Sigmoid colon (tissue), 4 donors: ENCODE results near the gene GPR25.

Source experiments
- CTCF ChIP-seq, 4 experiments: fragments of 450-650 bp in 3 of 4; fragments of 200-600 bp in 1 of 4; IDR thresholded peaks; one replicate each; pipeline ENCODE4 v1.5.1; 2016 to 2019; ENCODE audit warnings: antibody characterized with exemption in 4 of 4, mild to moderate bottlenecking in 3 of 4, moderate library complexity in 2 of 4
- EP300 ChIP-seq, 4 donors: sonication (generic); formaldehyde crosslinking; IDR thresholded peaks; one replicate each; pipeline ENCODE4 v1.6.1; 2017; ENCODE audit warnings: antibody characterized with exemption in 4 of 4
- POLR2AphosphoS5 ChIP-seq, 4 donors: sonication (generic); formaldehyde crosslinking; IDR thresholded peaks; one replicate each; pipeline ENCODE4 v1.6.1; 2017; ENCODE audit warnings: antibody characterized with exemption in 4 of 4

- TF ChIP-seq CTCF (IDR thresholded peaks at IDR 0.05) (no peak), EP300 (IDR thresholded peaks at IDR 0.05) (no peak), POLR2AphosphoS5 (IDR thresholded peaks at IDR 0.05) (no peak)
These were observed 7.4 kb downstream of the GPR25 start for GRCh38 chr1:200880212-200880611.
